Skeletal muscle satellite cell (primary cell): ENCODE measurements around the gene ACAD10.

Experiments used
- H3K27me3 ChIP-seq: 2 replicates; pipeline ENCODE4 v1.7.0; 2013; ENCODE audit warnings: low read length; ENCODE audit not compliant: control insufficient read depth, insufficient read depth
- H3K36me3 ChIP-seq: 2 replicates; pipeline ENCODE4 v1.7.0; 2013; ENCODE audit warnings: mild to moderate bottlenecking, control low read depth, low read length; ENCODE audit not compliant: insufficient read depth
- H3K4me1 ChIP-seq: 2 replicates; pipeline ENCODE4 v1.7.0; 2013; ENCODE audit warnings: low read length; ENCODE audit not compliant: control insufficient read depth, insufficient read depth
- H3K4me2 ChIP-seq: 2 replicates; pipeline ENCODE4 v1.7.0; 2013; ENCODE audit warnings: mild to moderate bottlenecking, low read length
- H3K4me3 ChIP-seq: 2 replicates; pipeline ENCODE4 v1.7.0; 2013; ENCODE audit warnings: low read length
- H3K9ac ChIP-seq: 2 replicates; pipeline ENCODE4 v1.7.0; 2013; ENCODE audit warnings: mild to moderate bottlenecking, low read depth, low read length, moderate library complexity
- H3K9me3 ChIP-seq: replicated peaks from 2 replicates; pipeline ENCODE4 v1.7.0; 2013; ENCODE audit warnings: mild to moderate bottlenecking, control low read depth, low read length

ACAD10 gene

GRCh38 chr12:111783046-111783445 is 97.2 kb downstream of the ACAD10 start:
- Histone ChIP-seq H3K36me3 (no peaks in the 10 kb centered on the region), H3K4me1 (peaks cover 5% of the 10 kb centered on the region), H3K27me3 (no peaks in the 10 kb centered on the region), H3K4me3 (no peak overlapping the region), H3K4me2 (no peak overlapping the region), H3K9ac (no peak overlapping the region), H3K9me3 (no peaks in the 10 kb centered on the region)

DNA sequence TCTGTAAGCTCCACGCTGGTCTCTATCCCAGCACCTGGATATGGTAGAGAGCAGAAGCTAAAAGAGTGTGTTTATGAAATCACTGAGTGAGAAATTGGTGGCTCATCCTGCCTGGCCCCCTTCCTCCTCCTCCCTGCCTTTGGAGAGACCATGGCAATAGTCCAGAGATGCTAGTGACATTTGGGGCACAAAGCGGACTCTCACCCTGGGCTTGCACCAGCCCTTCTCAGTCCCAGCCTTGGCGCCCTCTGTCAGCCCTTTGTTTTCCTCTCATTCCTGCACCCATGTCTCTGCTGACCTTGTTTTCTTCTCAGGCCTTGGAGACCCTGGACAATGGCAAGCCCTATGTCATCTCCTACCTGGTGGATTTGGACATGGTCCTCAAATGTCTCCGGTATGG is 99.1 kb downstream of the ACAD10 start:
- no peaks in the 10 kb centered on the region for H3K36me3 ChIP-seq
- no peak overlapping the region for H3K9ac ChIP-seq
- no peaks in the 10 kb centered on the region for H3K27me3 ChIP-seq
- peaks cover 5% of the 10 kb centered on the region for H3K4me1 ChIP-seq
- H3K9me3 ChIP-seq = no peaks in the 10 kb centered on the region
- no peak overlapping the region for H3K4me3 ChIP-seq
- no peak overlapping the region for H3K4me2 ChIP-seq

DNA sequence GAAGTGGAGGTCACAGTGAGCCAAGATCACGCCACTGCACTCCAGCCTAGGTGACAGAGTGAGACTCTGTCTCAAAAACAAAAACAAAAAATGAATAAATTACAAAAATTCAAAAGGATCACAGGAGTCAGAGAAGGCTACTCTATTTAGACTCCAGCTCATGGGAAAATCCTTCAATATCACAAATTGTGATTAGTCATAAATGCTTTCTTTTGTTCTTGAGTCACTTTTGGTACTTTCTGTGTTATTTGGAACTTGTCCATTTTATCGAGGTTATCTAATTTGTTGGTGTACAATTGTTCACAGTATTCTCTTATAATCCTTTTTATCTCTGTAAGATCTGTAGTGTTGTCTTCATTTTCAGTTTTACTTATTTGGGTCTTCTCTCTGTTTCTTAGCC is 99.8 kb downstream of the ACAD10 start:
- no peaks in the 10 kb centered on the region for H3K27me3 ChIP-seq
- no peaks in the 10 kb centered on the region for H3K36me3 ChIP-seq
- H3K4me3 ChIP-seq = no peak overlapping the region
- no peak overlapping the region for H3K9ac ChIP-seq
- H3K9me3 ChIP-seq = no peaks in the 10 kb centered on the region
- H3K4me2 ChIP-seq = no peak overlapping the region
- H3K4me1 ChIP-seq = peaks cover 5% of the 10 kb centered on the region

DNA sequence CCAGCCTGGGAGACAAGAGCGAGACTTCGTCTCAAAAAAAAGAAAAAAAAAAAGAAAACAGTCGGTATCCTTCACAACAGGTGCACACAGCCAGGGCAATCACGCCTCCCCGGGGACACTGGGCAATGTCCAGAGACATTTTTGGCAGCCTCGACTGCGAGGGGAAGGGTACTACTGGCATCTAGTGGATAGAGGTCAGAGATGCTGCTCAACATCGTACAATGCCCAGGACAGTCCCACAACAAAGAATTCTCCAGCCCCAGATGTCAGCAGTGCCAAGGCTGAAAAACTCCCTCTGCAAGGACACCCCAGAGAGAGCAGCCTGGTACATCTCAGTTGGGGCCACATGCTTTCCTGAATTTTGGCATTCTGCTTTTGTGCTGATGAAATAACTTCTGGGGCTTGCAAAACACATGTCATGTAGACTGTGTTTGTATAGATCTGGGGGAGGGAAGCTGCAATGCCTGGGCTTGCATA is 102.4 kb downstream of the ACAD10 start:
- Histone ChIP-seq H3K27me3 (no peaks in the 10 kb centered on the region), H3K4me3 (no peak overlapping the region), H3K4me1 (peaks cover 11% of the 10 kb centered on the region), H3K36me3 (no peaks in the 10 kb centered on the region), H3K9me3 (no peaks in the 10 kb centered on the region), H3K4me2 (no peak overlapping the region), H3K9ac (no peak overlapping the region)

- peaks cover 11% of the 10 kb centered on the region for H3K4me1 ChIP-seq
- no peaks in the 10 kb centered on the region for H3K27me3 ChIP-seq
- H3K9ac ChIP-seq = no peak overlapping the region
- no peak overlapping the region for H3K4me2 ChIP-seq
- H3K9me3 ChIP-seq = no peaks in the 10 kb centered on the region
- no peak overlapping the region for H3K4me3 ChIP-seq
- no peaks in the 10 kb centered on the region for H3K36me3 ChIP-seq
Observed at GRCh38 chr12:111789779-111790178, 103.9 kb downstream of the ACAD10 start.

- Histone ChIP-seq H3K4me3 (no peak overlapping the region), H3K9ac (no peak overlapping the region), H3K9me3 (no peaks in the 10 kb centered on the region), H3K36me3 (no peaks in the 10 kb centered on the region), H3K4me2 (no peak overlapping the region), H3K27me3 (no peaks in the 10 kb centered on the region), H3K4me1 (peaks cover 6% of the 10 kb centered on the region)
Observed at GRCh38 chr12:111791507-111791906, 105.7 kb downstream of the ACAD10 start.

- no peak overlapping the region for H3K4me3 ChIP-seq
- H3K9ac ChIP-seq = no peak overlapping the region
- peaks cover 6% of the 10 kb centered on the region for H3K4me1 ChIP-seq
- H3K4me2 ChIP-seq = no peak overlapping the region
- no peaks in the 10 kb centered on the region for H3K9me3 ChIP-seq
- no peaks in the 10 kb centered on the region for H3K27me3 ChIP-seq
- H3K36me3 ChIP-seq = no peaks in the 10 kb centered on the region
Observed at GRCh38 chr12:111792155-111792855, 106.5 kb downstream of the ACAD10 start.

GRCh38 chr12:111792856-111793235 is 107.0 kb downstream of the ACAD10 start:
- Histone ChIP-seq H3K9me3 (no peaks in the 10 kb centered on the region), H3K4me2 (no peak overlapping the region), H3K36me3 (no peaks in the 10 kb centered on the region), H3K27me3 (no peaks in the 10 kb centered on the region), H3K9ac (no peak overlapping the region), H3K4me1 (peaks cover 6% of the 10 kb centered on the region), H3K4me3 (no peak overlapping the region)

DNA sequence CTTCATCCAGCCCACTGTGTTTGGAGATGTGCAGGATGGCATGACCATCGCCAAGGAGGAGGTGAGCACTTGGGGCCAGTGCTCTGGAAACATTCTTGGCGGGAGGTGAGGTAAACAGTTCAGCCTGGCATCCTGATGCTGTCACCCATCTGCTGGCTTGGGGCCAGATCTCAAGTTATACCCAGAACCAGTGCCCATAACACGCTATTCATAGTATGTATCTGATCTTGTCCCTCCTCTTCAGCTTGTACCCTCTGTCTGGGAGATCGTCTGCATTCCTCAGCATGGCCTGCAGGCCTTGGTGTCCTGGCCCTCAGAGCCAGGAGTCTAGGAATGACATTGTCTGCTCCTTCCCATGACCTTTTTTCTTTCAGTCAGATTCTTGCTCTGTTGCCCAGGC is 112.3 kb downstream of the ACAD10 start:
- Histone ChIP-seq H3K27me3 (no peaks in the 10 kb centered on the region), H3K9me3 (no peaks in the 10 kb centered on the region), H3K9ac (no peak overlapping the region), H3K4me3 (no peak overlapping the region), H3K36me3 (no peaks in the 10 kb centered on the region), H3K4me2 (no peak overlapping the region), H3K4me1 (no peaks in the 10 kb centered on the region)

- no peak overlapping the region for H3K4me2 ChIP-seq
- no peak overlapping the region for H3K9ac ChIP-seq
- no peaks in the 10 kb centered on the region for H3K27me3 ChIP-seq
- H3K9me3 ChIP-seq = no peaks in the 10 kb centered on the region
- no peak overlapping the region for H3K4me3 ChIP-seq
- no peaks in the 10 kb centered on the region for H3K4me1 ChIP-seq
- no peaks in the 10 kb centered on the region for H3K36me3 ChIP-seq
Observed at GRCh38 chr12:111799758-111800157, 113.9 kb downstream of the ACAD10 start.

DNA sequence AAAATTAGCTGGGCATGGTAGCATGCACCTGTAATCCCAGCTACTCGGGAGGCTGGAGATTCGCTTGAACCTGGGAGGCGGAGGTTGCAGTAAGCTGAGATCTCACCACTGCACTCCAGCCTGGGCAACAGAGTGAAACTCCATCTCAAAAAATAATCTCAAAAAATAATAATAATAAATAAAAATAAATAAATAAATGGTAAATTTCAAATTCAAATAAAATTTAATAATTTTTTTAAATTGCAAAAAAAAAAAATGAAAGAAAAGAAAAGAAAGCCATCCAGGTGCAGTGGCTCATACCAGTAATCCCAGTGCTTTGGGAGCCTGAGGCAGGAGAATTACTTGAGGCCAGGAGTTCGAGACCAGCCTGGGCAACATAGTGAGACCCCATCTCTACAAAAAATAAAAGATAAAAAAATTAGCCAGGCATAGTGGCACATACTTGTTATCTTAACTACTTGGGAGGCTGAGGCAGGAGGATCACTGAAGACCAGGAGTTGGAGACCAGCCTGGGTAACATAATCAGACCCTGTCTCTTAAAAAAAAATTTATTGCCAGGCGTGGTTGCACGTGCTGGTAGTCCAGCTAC is 117.3 kb downstream of the ACAD10 start:
- Histone ChIP-seq H3K9ac (no peak overlapping the region), H3K36me3 (no peaks in the 10 kb centered on the region), H3K4me1 (no peaks in the 10 kb centered on the region), H3K4me2 (no peak overlapping the region), H3K4me3 (no peak overlapping the region), H3K9me3 (no peaks in the 10 kb centered on the region), H3K27me3 (no peaks in the 10 kb centered on the region)

- Histone ChIP-seq H3K4me2 (no peak overlapping the region), H3K9me3 (no peaks in the 10 kb centered on the region), H3K27me3 (no peaks in the 10 kb centered on the region), H3K4me1 (no peaks in the 10 kb centered on the region), H3K9ac (no peak overlapping the region), H3K4me3 (no peak overlapping the region), H3K36me3 (no peaks in the 10 kb centered on the region)
Observed at GRCh38 chr12:111803851-111804250, 118.0 kb downstream of the ACAD10 start.
